CD4-positive, alpha-beta T cell treated with Interleukin-1 beta for 1 hour (primary cell): ENCODE data around the gene MRAS.
A peak's percentile ranks its signal among the peaks of the same experiment; 100 is the strongest.
"Not testable (repeated sequence)": the region's sequence is repeated elsewhere in the genome, so short reads cannot be mapped to it uniquely, and the experiment has no call there.

Source experiments
- DNase-seq, 2 donors: peaks; one replicate each; pipeline ENCODE4 v3.0.0-alpha.2; 2020 to 2022

The MRAS gene

DNA sequence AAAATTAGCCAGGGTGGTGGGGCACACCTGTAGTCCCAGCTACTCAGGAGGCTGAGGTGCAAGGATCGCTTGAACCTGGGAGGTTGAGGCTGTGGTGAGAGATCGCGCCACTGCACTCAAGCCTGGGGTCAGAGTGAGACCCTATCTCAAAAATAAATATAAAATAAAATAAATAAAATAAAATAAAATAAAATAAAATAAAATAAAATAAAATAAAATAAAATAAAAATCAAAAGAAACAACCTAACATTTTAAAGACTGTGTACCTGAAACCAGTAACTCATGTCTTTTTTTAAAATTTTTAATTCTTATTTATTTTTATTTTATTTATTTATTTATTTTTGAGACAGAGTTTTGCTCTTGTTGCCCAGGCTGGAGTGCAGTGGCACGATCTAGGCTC is 78.4 kb downstream of the MRAS start:
- DNase-seq: not testable (repeated sequence)

DNA sequence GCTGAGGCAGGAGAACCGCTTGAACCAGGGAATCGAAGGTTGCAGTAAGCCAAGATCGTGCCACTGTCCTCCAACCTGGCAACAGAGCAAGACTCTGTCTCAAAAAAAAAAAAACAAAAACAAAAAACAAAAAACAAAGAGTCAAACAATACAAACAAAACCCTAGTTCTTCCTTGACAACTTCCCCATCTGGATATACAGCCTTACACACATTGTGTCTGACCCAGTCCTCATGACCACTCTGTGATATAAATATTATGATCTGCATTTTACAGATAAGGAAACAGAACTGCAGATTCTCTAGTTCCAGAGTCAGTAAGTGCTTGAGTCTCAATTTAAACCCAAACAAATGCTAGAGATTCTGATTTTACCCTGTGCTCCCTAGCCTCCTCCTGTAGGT is 81.3 kb downstream of the MRAS start:
- no peak for DNase-seq

DNA sequence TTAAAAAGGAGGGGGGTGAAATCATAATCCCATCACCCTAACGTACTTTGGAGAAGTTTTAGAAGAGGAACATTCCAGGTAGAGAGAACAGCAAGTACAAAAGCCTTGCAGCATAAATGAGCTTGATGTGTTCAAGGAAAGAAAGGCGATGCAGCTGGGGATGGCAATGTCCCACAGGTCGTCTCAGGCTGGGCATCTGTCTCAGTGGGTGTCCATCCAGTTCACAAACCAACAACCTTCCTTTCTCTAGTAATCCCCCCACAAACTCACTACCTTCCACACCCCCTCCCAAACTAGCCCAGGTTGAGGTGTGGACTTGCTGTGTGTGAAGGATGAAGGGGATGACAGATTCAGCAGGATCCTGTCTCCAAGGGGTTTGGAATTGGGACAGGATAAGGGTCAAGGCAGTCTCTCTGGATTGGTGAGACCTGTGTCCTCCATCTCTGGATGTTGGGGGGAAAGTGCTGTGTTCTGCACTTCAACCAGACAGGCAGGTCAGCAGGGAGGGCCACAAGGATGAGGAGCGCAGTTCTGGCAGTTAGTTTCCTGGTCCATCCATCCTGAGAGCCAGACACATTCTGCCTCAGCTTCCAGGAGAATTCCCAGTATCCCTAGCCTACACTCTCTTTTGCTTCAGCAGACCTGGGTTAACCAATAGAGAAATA is 84.3 kb downstream of the MRAS start:
- no peak for DNase-seq

DNA sequence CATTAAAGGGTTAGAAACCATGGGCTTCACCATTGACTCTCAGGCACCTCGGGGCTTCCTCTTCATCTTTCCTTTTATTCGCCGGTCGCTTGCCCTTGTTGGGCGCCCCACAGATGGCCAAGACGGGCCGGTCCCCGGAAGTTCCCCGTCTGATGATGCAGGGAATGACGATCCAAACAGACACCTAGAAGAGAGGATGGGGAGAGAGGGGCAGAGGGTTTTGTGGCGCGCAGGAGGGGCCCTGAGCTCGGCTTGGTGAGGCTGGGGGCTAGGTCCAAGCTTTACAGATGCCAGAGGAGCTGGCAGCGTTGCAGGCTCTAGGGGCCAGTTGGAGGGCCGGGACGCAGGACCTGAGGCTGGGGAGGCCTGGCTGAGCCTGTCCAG is 85.5 kb downstream of the MRAS start:
- no peak for DNase-seq

DNA sequence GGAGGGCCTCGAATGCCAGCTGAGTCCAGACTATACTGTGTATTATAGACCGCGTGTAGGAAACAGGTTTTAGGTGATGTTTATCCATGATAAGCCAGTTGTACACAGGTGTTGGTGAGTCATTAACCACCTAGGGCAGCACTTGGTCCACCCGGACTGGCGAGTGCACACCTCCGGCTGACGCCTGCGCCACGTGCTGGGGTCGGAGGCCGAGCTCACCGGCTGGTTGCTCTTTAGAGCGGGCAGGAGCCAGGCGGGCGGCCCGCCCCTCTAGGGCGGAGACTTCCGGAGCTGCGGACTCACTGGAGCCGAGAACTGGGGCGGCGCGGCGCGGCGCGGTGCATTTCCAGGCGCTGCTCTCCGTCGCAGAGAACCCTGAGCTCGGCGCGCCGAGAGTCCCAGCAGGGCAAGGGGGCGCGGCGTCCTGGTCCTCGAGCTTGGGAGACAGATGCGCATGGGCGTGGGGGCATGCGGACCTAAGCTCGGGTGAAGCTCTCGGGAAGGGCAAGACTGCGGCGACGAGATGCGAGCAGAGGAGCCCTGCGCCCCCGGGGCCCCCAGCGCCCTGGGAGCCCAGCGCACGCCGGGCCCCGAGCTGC is 86.0 kb downstream of the MRAS start, which contains the start of gene ESYT3:
Gene ESYT3, plus strand, starts transcription at position 341 of the 599 bp plus-strand sequence. Its CDS starts 183 bp downstream, at position 524.
- peak; percentile 15 to 28 for DNase-seq

DNA sequence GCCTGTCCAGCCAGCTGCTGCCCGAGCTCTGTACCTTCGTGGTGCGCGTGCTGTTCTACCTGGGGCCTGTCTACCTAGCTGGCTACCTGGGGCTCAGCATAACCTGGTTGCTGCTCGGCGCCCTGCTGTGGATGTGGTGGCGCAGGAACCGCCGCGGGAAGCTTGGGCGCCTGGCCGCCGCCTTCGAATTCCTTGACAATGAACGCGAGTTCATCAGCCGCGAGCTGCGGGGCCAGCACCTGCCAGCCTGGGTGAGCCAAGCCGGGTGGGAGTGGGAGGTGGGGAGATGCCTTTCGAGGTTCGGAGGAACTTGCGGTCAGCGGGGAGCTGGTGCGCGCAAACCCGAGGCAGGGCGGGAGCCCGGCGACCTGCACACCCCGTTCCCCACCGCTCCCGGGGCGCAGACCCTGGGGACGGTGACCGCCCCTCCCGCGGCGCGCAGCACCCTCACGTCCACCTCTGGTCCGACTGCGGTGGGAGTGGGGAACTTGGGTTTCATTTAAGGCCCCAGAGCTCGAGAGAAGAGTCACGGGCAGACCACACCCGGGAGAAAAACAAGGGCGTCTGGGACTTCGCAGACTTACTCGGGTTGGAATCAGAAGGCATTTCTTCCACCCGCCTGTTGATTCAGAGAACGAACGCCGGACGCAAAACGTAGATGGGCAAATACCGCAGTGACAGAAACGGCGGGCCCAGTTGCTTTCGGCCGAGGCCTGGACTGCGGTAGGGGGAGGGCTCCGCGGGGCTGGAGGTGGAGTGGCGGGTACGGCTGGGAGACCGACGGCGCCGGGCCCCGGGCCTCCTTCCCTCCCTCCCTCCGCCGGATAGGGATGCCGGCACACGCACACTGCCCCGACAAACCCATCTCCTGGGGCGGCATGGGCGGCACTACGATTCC is 86.7 kb downstream of the MRAS start:
- no peak for DNase-seq

DNA sequence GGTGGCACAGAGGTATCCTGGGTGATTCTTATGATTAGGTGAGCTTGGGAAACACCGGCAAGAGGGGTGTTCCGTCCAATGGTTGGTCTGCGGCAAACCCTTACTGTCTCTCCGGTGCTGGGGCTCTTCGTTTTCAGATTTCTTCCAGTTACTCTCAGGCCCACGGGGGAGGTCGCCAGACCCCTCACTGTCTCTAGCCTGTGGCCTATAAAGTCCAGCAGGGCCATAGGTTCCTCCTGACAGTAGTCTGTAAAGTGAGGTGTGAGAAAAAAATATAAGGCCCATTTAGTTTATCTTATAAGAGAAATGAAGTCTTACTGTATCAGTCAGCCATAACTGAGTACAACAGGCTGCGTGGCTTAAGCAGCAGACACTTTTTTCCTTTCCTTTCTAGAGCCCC is 87.5 kb downstream of the MRAS start:
- no peak for DNase-seq

DNA sequence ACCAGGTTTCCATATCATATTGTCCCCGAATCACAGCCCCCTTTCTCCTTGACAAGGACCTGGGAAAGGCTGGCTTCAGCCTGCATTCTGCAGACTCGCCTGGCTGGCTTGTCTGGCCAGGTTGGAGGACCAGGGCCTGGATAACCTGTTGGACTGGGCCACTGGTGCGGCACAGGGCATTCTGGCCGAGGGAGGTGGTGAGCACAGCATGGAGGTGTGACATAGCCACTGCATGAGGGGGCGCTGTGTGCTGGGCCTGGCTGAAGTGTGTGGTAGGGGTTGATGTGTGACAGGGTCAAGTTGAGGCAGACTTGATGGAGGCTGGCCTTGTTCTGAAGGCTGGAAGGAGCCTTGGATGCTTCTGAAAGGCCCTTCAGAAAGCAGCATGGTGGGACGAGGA is 88.9 kb downstream of the MRAS start:
- DNase-seq: no peak

DNA sequence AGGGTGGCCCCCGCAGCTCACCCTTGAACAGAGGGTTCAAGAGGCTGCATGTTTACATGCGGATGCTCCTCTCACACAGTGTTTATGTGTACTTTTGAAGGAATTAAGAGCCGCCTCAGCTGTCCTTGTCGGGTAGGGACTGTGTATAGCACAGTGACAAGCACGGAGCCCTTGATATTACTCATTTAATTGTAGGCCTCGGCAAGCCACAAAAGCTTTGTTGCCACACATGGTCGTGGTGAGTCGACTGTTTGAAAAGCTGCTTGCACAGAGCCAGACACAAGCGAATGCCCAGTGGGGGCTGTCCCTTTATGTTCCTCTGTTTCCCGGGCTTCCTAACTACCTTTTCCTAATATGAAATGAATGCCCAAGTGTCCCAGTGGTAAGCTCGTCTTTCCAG is 90.5 kb downstream of the MRAS start:
- DNase-seq: no peak

DNA sequence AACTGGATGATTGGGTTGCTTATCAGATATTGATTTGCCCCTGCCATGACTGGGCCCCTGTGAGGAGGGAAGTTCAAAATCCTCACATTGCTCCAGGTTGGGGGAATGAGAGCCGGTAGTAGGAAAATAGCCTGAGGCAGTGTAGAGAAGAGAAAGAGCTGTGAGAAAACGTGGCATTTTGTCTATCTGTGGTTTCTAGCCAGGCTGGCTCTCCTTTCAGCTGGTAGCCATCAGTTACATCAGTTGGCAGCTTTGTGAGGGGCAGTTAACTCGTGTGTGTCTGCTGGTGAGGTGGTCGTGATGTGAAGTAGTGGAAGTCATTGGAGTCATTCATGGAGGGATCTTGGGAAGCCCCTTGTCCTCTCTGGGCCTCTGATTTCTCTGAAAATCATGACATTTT is 91.3 kb downstream of the MRAS start:
- DNase-seq: no peak

DNA sequence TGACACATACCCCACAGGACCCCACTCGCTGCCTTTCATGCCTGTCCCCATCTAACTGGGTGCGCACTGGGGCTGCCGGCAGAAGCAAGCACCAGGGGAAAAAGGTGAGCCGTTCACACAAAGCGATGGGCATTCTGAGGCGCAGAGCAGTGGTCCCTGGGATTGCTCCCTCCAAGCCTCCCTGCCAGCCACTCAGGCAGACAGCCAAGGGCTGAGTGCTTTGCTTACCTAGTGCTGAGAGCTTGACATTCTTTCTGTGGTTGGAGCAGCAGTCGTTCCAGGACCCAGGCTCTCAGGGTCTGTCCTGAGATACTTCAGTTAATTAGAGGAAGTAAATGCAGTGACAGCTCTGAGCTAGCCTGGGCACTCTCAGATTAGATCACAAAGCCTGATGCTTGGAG is 91.7 kb downstream of the MRAS start:
- no peak for DNase-seq

DNA sequence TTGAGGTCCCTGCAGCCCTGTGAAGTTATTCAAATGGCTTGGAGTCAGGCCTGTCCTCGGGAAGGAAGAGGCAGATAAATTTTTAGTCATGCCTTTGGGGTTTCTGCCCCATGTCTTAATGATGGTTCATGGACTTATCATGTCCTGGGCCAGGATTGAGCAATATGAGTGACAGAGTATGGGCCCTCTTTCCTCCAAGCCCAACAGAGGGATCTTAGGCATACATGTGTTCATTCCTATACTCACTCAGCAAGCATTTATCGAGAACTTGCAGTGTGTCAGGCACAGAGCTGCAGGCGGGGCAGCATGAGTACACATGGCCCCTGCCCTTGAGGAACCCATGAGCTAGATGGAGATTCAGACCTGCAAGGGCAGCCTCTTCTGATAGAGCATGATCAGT is 92.2 kb downstream of the MRAS start:
- DNase-seq: no peak

DNA sequence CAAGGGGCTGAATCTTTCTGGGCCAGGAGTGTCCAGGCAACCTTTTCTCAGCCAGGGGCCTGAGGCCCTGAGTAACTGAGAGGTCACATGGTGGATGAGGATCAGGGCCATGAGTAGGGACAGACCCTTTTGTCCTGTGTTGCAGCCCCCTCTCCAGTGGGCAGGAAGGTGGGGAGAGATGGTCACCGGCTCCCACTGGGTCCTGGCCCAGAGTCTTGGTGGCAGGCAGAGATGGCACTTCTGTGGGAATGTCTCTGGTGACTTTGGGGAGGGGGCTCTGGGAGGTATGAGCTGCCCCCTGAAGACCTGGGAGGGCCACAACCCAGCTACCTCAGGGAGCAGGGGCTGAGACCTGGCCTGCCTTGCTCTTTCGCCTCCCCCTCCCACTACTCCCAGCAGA is 92.9 kb downstream of the MRAS start:
- DNase-seq: no peak

DNA sequence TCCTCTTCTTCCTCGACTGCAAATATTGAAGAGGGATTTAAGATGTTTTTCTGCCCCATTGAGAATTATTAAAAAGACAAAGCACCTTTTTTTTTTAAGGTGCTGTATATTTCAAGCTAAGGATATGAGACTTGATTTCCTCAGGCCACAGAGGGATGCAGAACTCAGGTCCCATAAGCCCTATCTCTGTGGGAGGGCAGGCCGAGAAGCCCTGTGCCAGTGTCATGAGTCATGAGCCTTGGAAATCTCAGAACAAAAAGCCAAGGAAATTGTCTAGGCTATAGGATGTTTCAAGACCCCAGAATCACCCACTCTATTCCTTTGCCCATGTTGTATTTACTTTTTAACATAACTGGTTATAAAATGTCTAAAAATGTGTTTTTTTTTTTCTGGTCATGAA is 93.4 kb downstream of the MRAS start:
- DNase-seq: no peak

DNA sequence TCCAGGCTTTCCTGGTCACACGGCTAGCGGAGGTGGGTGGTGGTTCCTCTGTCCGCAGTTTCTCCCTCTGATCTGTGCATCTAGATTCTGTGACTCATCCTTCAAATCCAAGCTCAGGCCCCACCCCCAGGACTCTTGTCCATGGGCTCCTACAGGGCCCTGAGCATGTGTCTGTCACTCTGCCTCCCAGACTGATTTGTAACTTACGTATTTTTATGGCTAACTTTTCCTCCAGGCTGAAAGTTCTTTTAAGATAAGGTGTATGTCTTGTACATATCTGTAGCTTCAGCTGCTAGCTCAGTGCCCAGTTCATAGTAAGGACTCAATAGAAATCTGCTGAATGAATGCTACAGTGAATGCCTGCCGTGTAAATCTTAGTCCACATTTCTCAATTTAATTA is 94.1 kb downstream of the MRAS start:
- no peak for DNase-seq

DNA sequence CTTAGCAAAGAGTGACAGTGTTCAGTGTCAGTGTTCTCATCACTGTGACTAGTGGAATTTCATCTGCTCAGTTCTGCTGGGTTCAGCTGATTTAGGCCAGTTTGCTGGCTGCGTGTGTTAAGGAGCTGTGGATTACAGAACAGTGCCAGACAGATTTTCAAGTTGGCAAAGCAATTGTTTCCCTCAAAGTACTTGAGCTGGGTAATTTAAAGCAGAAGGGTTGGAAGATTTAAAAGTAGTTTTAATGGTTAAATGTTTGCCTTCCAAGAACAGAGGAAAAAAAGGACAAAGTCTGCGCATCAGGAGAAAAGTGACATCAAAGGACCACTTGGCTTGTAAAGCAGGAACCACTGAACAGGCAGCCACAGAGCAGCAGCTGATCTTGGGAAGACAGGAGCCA is 94.7 kb downstream of the MRAS start:
- DNase-seq: no peak

DNA sequence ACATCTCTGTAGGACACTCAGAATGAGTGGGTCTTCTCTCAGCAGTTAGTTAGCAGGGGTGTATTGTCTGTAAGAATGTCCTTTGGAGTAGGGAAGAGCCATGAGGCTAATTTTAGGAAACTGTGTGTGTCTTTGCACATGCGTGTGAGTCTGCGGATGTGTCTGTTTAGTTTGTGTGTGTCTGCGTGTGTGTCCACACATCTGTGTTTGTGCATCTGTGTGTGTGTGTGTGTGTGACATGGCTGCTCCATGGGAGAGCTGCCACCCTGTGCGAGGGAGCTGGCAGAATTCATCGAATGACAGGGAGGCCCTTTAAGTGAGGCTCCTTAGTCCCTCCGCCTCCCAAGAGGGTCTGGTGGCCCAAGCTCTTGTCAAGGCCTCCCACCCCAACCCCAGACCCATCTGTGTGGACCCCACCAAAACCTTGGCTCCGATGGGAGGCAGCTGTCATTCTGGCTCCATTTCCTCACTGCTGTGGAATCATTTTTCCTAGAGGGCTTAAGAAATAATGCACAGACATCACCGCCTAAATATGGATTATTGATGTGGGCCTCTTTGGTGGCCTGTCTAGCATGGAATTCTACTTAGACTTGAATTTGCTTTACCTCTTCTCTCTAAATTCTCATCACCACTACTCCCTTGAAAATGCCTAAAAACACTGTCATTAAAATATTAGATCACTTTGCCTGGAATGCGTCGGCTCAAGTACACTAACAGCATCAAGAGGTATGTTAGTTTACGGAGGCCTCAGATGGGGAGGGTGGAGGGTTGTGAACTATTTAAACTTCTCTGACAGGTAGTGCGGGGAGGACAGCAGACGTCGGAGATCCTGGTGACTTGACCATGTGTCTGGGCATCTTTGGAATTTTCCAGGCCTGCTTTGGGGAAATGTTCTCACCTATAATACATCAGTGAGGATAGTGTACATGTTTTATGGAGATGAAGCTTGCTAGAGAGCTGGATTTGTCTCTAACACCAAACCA is 95.4 kb downstream of the MRAS start:
- DNase-seq: no peak

DNA sequence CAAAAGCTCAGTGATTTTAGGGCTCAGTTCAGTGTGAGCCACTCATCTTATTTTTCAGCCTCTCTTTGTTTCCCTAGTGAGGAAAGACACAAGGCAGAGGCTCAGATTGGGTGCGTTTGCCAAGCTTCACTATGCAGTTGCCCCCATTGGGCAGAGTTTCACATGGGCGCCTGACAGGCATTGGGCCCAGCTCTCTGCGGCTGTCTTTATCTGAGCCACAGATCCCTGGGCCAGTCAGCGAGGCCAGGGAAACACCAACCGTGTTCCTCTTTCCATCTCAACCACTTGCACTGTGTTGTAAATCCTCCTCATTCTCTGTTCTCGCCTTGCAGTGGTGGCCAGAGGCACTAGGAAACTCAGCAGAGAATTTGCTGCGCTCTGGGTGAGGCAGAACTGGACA is 96.9 kb downstream of the MRAS start:
- DNase-seq: no peak

DNA sequence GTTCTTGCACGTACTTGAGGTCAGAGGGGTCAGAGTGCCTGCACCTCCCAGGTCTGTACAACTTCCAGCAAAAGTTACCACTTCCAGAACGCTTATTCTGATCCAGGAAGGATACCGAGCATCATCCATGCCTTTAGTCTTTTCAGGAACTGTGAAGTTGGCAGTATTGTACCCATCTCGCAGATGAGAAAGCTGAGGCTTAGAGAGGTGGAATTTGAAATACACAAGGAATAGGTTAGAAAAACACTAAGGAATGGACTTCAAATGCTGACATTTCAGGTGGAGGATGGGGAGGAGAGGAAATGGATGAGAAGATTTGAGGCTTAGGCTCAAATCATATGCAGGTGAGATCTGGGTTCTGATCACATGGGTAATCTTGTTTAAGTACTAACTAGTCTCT is 97.3 kb downstream of the MRAS start:
- no peak for DNase-seq

DNA sequence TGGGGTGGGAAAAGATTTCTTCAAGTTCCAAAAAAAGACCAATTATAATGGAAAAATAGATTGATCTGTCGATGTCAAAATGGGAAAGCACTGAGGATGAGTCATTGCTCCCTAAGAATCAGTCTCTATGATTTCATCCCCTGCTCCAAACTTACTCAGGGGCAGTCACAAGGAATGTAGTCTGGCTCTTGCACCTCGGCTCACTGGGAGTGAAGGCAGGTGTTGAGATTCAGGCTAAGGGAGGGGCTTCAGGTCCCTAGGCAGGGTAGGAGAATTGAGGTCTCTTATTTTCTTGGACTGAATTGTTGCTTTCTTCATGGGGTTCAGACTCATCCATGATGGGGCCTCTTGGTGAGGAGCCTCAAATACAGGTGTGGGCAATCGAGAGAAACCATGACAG is 100.3 kb downstream of the MRAS start:
- no peak for DNase-seq

DNA sequence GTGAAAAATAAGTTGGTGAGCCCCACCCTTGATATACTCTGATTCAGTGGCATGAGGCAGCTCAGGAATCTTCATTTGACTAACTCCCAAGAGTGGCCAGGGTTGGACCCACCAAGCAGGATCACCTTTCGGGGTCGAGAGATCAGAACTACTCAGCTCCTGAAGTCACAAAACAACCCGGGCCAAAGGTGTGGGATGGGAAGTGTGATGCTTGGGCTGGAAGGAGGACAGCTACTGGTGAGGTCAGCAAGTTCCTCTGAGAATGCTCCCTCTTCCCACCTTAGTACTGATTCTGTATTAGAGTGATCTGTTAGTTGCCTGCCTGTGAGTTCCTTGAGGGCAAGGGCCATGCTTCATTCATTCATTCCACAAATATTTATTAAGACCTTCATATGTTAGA is 101.1 kb downstream of the MRAS start:
- no peak for DNase-seq

DNA sequence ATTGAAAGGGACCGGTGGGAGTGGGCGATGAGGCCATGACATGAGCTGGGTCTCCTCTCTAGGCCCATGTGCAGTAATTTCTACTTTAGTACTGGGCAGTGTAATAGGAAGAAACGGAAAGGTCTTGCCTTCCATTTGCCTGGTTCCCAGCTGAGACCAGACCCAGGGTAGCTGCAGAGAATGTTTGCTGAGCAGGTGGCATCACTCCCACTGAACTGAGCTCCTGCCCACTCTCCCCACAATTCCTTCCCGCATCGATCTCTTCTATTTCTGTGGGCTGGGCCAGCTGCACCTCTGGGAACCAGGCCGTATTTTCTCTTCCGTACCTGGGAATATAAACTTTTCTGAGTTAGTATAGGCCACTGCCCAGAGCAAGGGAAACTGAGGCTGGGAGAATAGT is 101.8 kb downstream of the MRAS start:
- no peak for DNase-seq
